ENCODE data around the gene CTNNA2.

GRCh38 chr2:79960035-79960434 lies 447.2 kb downstream of the CTNNA2 start:
- no peak for TF ChIP-seq NFIC (IDR thresholded peaks at IDR 0.05)
- no peak for TF ChIP-seq CREB1 (IDR thresholded peaks at IDR 0.05; ENCODE audit: low read depth)
- no peak for TF ChIP-seq FOXM1 (IDR thresholded peaks at IDR 0.05; ENCODE audit: borderline replicate concordance, low read depth)
- TF ChIP-seq YY1 (IDR thresholded peaks at IDR 0.05; ENCODE audit: low read depth), result no peak
- TF ChIP-seq USF1 (IDR thresholded peaks at IDR 0.05), result no peak
- TF ChIP-seq RAD21 (IDR thresholded peaks at IDR 0.05; ENCODE audit: low read depth), result no peak
- TF ChIP-seq TAF1 (IDR thresholded peaks at IDR 0.05; ENCODE audit: low read depth), result no peak
- no peak for TF ChIP-seq REST (IDR thresholded peaks at IDR 0.05; ENCODE audit: low read depth)
- TF ChIP-seq ZBTB7A (IDR thresholded peaks at IDR 0.05; ENCODE audit: low read depth), result no peak
- no peak for TF ChIP-seq EP300 (IDR thresholded peaks at IDR 0.05; ENCODE audit: borderline replicate concordance)
- no peak for TF ChIP-seq CEBPB (IDR thresholded peaks at IDR 0.05)
- TF ChIP-seq TEAD4 (IDR thresholded peaks at IDR 0.05), result no peak
- no peak for TF ChIP-seq MAX (IDR thresholded peaks at IDR 0.05)
